IMR-90 (cell line): Measurements from ENCODE around the gene DPYSL5. TPM values are rescaled to one million over a fixed set of nuclear protein-coding genes. Genes with fewer than 3 reads are reported as not detected.

ENCODE experiments used
- ATAC-seq: fragments of 200-7000 bp; cut with Tn5 transposase; 2 replicates; pipeline ENCODE4 v1.9.1; 2020; ENCODE audit warnings: low read depth, mild to moderate bottlenecking, moderate library complexity
- BruUV-seq: library from RNA; stranded (reverse); fragments of 400-500 nt; replicated peaks from 2 replicates; lab custom pipeline; 2021; lab: Mats Ljungman, UMichigan
- CTCF ChIA-PET: fragments of 300-600 bp; formaldehyde crosslinking; extraction: SDS; loops from one replicate; lab custom pipeline; 2021; ENCODE audit warnings: antibody characterized with exemption; lab: Yijun Ruan, JAX
- POLR2A ChIA-PET: fragments of 300-600 bp; sonication (Branson Sonifier 250); formaldehyde crosslinking; loops from one replicate; lab custom pipeline; 2022; ENCODE audit warnings: antibody characterized with exemption; ENCODE audit not compliant: unreplicated experiment; lab: Charles Lee
- DNase-seq: peaks from one replicate; pipeline ENCODE4 v3.0.0; 2013
- H2AFZ ChIP-seq: replicated peaks from 2 replicates; pipeline ENCODE3; 2013; ENCODE audit warnings: low read length, mild to moderate bottlenecking; ENCODE audit not compliant: poor library complexity
- H2AK5ac ChIP-seq: 2 replicates; pipeline ENCODE4 v1.6.1; 2013; ENCODE audit warnings: low read depth, low read length, inconsistent platforms
- H2AK9ac ChIP-seq: replicated peaks from 2 replicates; pipeline ENCODE3; 2013; ENCODE audit warnings: mild to moderate bottlenecking, low read depth, low read length, moderate library complexity; ENCODE audit not compliant: poor library complexity
- H2BK120ac ChIP-seq: 2 replicates; pipeline ENCODE4 v1.6.1; 2013; ENCODE audit warnings: low read depth, low read length, inconsistent platforms
- H2BK15ac ChIP-seq: 3 replicates; pipeline ENCODE4 v1.6.1; 2013; ENCODE audit warnings: low read depth, low read length, inconsistent platforms
- H2BK20ac ChIP-seq: 2 replicates; pipeline ENCODE4 v1.6.1; 2013; ENCODE audit warnings: low read depth, mild to moderate bottlenecking, inconsistent platforms, low read length, moderate library complexity
- H2BK5ac ChIP-seq: 2 replicates; pipeline ENCODE4 v1.6.1; 2013; ENCODE audit warnings: mild to moderate bottlenecking, low read depth, low read length, inconsistent platforms; ENCODE audit not compliant: poor library complexity, severe bottlenecking
- H3K14ac ChIP-seq: replicated peaks from 2 replicates; pipeline ENCODE4 v1.6.1; 2013; ENCODE audit warnings: low read depth, low read length, inconsistent platforms
- H3K18ac ChIP-seq: 2 replicates; pipeline ENCODE4 v1.6.1; 2013; ENCODE audit warnings: low read depth, low read length, control low read depth
- H3K23ac ChIP-seq: 2 replicates; pipeline ENCODE4 v1.6.1; 2013; ENCODE audit warnings: low read depth, low read length, inconsistent platforms
- H3K27ac ChIP-seq: 2 replicates; pipeline ENCODE4 v1.5.1; 2013; ENCODE audit warnings: mild to moderate bottlenecking, control low read depth, low read length; ENCODE audit not compliant: insufficient read depth
- H3K27me3 ChIP-seq: 2 replicates; pipeline ENCODE4 v1.6.1; 2013; ENCODE audit warnings: low read length; ENCODE audit not compliant: control insufficient read depth, insufficient read depth
- H3K36me3 ChIP-seq: 2 replicates; pipeline ENCODE4 v1.6.1; 2013; ENCODE audit warnings: low read length, mixed read lengths; ENCODE audit not compliant: control insufficient read depth, insufficient read depth
- H3K4ac ChIP-seq: 2 replicates; pipeline ENCODE4 v1.6.1; 2013; ENCODE audit warnings: low read depth, low read length, inconsistent platforms
- H3K4me1 ChIP-seq: 2 replicates; pipeline ENCODE4 v1.6.1; 2013; ENCODE audit warnings: low read length, mixed read lengths; ENCODE audit not compliant: control insufficient read depth, insufficient read depth
- H3K4me2 ChIP-seq: 2 replicates; pipeline ENCODE4 v1.6.1; 2013; ENCODE audit warnings: low read depth, mild to moderate bottlenecking, control low read depth, low read length, moderate library complexity
- H3K4me3 ChIP-seq: 2 replicates; pipeline ENCODE4 v1.5.1; 2013; ENCODE audit warnings: low read depth, mild to moderate bottlenecking, control low read depth, low read length, moderate library complexity; ENCODE audit not compliant: insufficient read depth
- H3K56ac ChIP-seq: 2 replicates; pipeline ENCODE4 v1.6.1; 2013; ENCODE audit warnings: low read length, inconsistent platforms; ENCODE audit not compliant: insufficient read depth; ENCODE audit errors: extremely low read depth
- H3K79me1 ChIP-seq, 2 experiments: 2 replicates each; pipeline ENCODE4 v1.6.1; 2013; ENCODE audit warnings: low read length in 2 of 2, inconsistent platforms in 1 of 2, low read depth in 1 of 2
- H3K9ac ChIP-seq: 2 replicates; pipeline ENCODE4 v1.6.1; 2013; ENCODE audit warnings: low read depth, low read length, control low read depth
- H3K9me1 ChIP-seq: 2 replicates; pipeline ENCODE4 v1.6.1; 2013; ENCODE audit warnings: low read length, inconsistent platforms; ENCODE audit not compliant: insufficient read depth
- H3K9me3 ChIP-seq: 2 replicates; pipeline ENCODE4 v1.6.1; 2013; ENCODE audit warnings: low read length; ENCODE audit not compliant: control insufficient read depth, insufficient read depth
- H4K20me1 ChIP-seq: 2 replicates; pipeline ENCODE4 v1.6.1; 2013; ENCODE audit warnings: low read length, inconsistent platforms; ENCODE audit not compliant: insufficient read depth
- H4K5ac ChIP-seq: 2 replicates; pipeline ENCODE4 v1.6.1; 2013; ENCODE audit warnings: mild to moderate bottlenecking, low read depth, low read length, control low read depth
- H4K8ac ChIP-seq, 2 experiments: 2 replicates each; pipeline ENCODE4 v1.6.1; 2013; ENCODE audit warnings: low read depth in 2 of 2, low read length in 2 of 2, control low read depth in 1 of 2, inconsistent platforms in 1 of 2
- H4K91ac ChIP-seq: 2 replicates; pipeline ENCODE4 v1.6.1; 2013; ENCODE audit warnings: low read depth, low read length, inconsistent platforms; ENCODE audit not compliant: insufficient read depth
- BHLHE40 ChIP-seq: fragments of 150-350 bp; IDR thresholded peaks from 2 replicates; pipeline ENCODE4 v1.6.1; 2016; ENCODE audit warnings: mild to moderate bottlenecking, low read depth, low read length
- FOS ChIP-seq: fragments of 150-350 bp; IDR thresholded peaks from 2 replicates; pipeline ENCODE4 v1.6.1; 2016; ENCODE audit warnings: low read depth, low read length
- MAFK ChIP-seq: IDR thresholded peaks from 2 replicates; pipeline ENCODE4 v1.6.1; 2012; ENCODE audit warnings: low read depth, low read length, improper control_type of control experiment
- MAZ ChIP-seq: IDR thresholded peaks from 2 replicates; pipeline ENCODE4 v1.6.1; 2012; ENCODE audit warnings: low read depth, mild to moderate bottlenecking, low read length, improper control_type of control experiment, moderate library complexity, borderline replicate concordance
- MXI1 ChIP-seq: IDR thresholded peaks from 2 replicates; pipeline ENCODE4 v1.6.1; 2012; ENCODE audit warnings: low read depth, mild to moderate bottlenecking, low read length, moderate library complexity, borderline replicate concordance
- POLR2A ChIP-seq: IDR thresholded peaks from 2 replicates; pipeline ENCODE4 v1.6.1; 2012; ENCODE audit warnings: mild to moderate bottlenecking, low read depth, low read length
- RAD21 ChIP-seq: IDR thresholded peaks from 2 replicates; pipeline ENCODE4 v1.6.1; 2012; ENCODE audit warnings: low read length, improper control_type of control experiment
- RCOR1 ChIP-seq: IDR thresholded peaks from 2 replicates; pipeline ENCODE4 v1.6.1; 2012; ENCODE audit warnings: mild to moderate bottlenecking, low read length, improper control_type of control experiment; ENCODE audit not compliant: insufficient replicate concordance
- WGBS, 2 experiments: methylation state at CpG; one replicate each; pipeline versions ENCODE4 v1.1.5 to v1.1.7; 2013; ENCODE audit warnings: missing lambda C conversion rate in 2 of 2; ENCODE audit not compliant: insufficient read length in 1 of 2; ENCODE audit errors: extremely low coverage in 2 of 2; 5-methylcytosine and 5-hydroxymethylcytosine counted together
- dilution Hi-C: fragments of 300-500 bp; cut with HindIII; formaldehyde crosslinking; loops from one replicate; pipeline ENCODE4 v1.14.3; 2018; ENCODE audit warnings: low sequenced_read_pairs; ENCODE audit not compliant: unreplicated experiment
- in situ Hi-C: fragments of 300-500 bp; cut with MboI; formaldehyde crosslinking; loops from 3 replicates; pipeline ENCODE4 v1.14.3; 2019; ENCODE audit warnings: low sequenced_read_pairs, inconsistent platforms, mixed read lengths
- intact Hi-C: fragments of 100-400 bp; cut with micrococcal nuclease; formaldehyde crosslinking; loops from 2 replicates; pipeline ENCODE4 v1.10.0; 2022
- polyA plus RNA-seq, 3 experiments: library from polyadenylated mRNA; depleted of rRNA; stranded (reverse); fragments of >200 nt; gene quantifications; 2 replicates each; pipeline ENCODE4 v1.2.3, GENCODE V29; 2012; ENCODE audit warnings: low replicate concordance in 1 of 3
- total RNA-seq: library from RNA; depleted of rRNA; stranded (reverse); fragments of >200 nt; gene quantifications from 2 replicates; pipeline ENCODE4 v1.2.3, GENCODE V29; 2012
- TF ChIP-seq, protein P1 (sequence below): fragments of 150-350 bp; IDR thresholded peaks from 2 replicates; pipeline ENCODE4 v1.6.1; 2016; ENCODE audit warnings: low read depth, mild to moderate bottlenecking, low read length, moderate library complexity, borderline replicate concordance
- TF ChIP-seq, protein P2 (sequence below): fragments of 150-350 bp; IDR thresholded peaks from 2 replicates; pipeline ENCODE4 v1.6.1; 2017; ENCODE audit warnings: mild to moderate bottlenecking, antibody characterized with exemption, low read length, low read depth
- TF ChIP-seq, protein P3 (sequence below): conservative IDR thresholded peaks from 2 replicates; pipeline ENCODE4 v1.5.1; 2012; ENCODE audit warnings: mild to moderate bottlenecking, low read depth, low read length, improper control_type of control experiment

Gene DPYSL5
- total and polyA plus RNA-seq, 2 of the 4 experiments (the other 2 are of a cell fraction) = not detected

DNA sequence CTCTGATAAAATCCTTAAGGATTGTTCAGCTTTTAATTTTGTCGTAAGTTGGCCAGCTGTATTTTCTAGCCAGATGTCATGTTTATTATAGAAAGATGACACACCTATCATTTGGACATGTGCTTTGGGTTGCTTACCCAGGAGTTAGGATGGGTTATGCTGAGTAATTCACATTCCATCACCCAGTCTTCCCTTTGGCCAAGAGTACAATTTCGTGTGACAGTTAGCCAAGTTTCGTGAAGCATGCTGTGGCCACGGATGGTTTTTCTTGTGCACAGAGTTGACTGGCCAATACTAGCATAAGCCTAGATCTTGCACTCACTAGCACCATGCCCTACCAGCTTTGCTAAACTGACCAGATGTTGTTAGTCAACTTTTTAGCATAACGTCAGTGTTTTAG lies 128.3 kb downstream of the DPYSL5 start:
- peak; percentile 84 for DNase-seq
- POLR2A ChIA-PET = no interaction called here

More for the DNA sequence above, 128.3 kb downstream of the DPYSL5 start:
- no CpG with 5 or more reads among the region's 5 CpGs for WGBS, 2 experiments
- intact Hi-C loops (no loop called here), in situ Hi-C loops (no loop called here), dilution Hi-C loops (no loop called here)
- BruUV-seq = no TSS peak
- Histone ChIP-seq H3K36me3 (no peaks in the 10 kb centered on the region), H3K4me2 (peak overlapping the region; percentile 2; the same call in 1 of the 2 replicates), H4K5ac (no peak overlapping the region), H3K79me1 (peaks cover 5 to 23% of the 10 kb centered on the region in 2 experiments; a peak in 1 of 4 replicates), H2BK15ac (no peak overlapping the region), H3K27ac (no peak overlapping the region), H4K8ac (no peak overlapping the region), H2BK20ac (no peak overlapping the region), H2AFZ (no peak overlapping the region), H3K4me1 (peaks cover 6% of the 10 kb centered on the region), H3K18ac (no peak overlapping the region), H3K23ac (no peak overlapping the region), H3K14ac (no peak overlapping the region), H2AK5ac (no peak overlapping the region), H2AK9ac (no peak overlapping the region), H3K9me1 (peaks cover 7% of the 10 kb centered on the region; the same call in 1 of the 2 replicates), H4K91ac (no peak overlapping the region), H3K9ac (no peak overlapping the region), H2BK5ac (no peak overlapping the region), H3K27me3 (no peaks in the 10 kb centered on the region), H4K20me1 (peaks cover 7% of the 10 kb centered on the region; the same call in 1 of the 2 replicates), H2BK120ac (no peak overlapping the region), H3K56ac (no peak overlapping the region), H3K4me3 (no peak overlapping the region), H3K4ac (no peak overlapping the region), H3K9me3 (no peaks in the 10 kb centered on the region)
- CTCF ChIA-PET = interaction anchor here (0.6 to 1.1 kb wide), 3 partner anchors 12 to 130 kb away, joined by 3 to 6 read pairs (median 3); no protein-coding TSS in a partner anchor
- TF ChIP-seq BHLHE40 (peak; percentile 45), FOS (peak; percentile 25; the same call in 1 of the 2 replicates), MAZ (no peak), RCOR1 (no peak), RAD21 (no peak), MXI1 (peak; percentile 66; the same call in 1 of the 2 replicates), POLR2A (no peak), MAFK (peak; percentile 43)
- TF ChIP-seq, protein P1, sequence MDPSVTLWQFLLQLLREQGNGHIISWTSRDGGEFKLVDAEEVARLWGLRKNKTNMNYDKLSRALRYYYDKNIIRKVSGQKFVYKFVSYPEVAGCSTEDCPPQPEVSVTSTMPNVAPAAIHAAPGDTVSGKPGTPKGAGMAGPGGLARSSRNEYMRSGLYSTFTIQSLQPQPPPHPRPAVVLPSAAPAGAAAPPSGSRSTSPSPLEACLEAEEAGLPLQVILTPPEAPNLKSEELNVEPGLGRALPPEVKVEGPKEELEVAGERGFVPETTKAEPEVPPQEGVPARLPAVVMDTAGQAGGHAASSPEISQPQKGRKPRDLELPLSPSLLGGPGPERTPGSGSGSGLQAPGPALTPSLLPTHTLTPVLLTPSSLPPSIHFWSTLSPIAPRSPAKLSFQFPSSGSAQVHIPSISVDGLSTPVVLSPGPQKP = no peak
- TF ChIP-seq, protein P2, sequence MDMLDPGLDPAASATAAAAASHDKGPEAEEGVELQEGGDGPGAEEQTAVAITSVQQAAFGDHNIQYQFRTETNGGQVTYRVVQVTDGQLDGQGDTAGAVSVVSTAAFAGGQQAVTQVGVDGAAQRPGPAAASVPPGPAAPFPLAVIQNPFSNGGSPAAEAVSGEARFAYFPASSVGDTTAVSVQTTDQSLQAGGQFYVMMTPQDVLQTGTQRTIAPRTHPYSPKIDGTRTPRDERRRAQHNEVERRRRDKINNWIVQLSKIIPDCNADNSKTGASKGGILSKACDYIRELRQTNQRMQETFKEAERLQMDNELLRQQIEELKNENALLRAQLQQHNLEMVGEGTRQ = no peak
- TF ChIP-seq, protein P3, sequence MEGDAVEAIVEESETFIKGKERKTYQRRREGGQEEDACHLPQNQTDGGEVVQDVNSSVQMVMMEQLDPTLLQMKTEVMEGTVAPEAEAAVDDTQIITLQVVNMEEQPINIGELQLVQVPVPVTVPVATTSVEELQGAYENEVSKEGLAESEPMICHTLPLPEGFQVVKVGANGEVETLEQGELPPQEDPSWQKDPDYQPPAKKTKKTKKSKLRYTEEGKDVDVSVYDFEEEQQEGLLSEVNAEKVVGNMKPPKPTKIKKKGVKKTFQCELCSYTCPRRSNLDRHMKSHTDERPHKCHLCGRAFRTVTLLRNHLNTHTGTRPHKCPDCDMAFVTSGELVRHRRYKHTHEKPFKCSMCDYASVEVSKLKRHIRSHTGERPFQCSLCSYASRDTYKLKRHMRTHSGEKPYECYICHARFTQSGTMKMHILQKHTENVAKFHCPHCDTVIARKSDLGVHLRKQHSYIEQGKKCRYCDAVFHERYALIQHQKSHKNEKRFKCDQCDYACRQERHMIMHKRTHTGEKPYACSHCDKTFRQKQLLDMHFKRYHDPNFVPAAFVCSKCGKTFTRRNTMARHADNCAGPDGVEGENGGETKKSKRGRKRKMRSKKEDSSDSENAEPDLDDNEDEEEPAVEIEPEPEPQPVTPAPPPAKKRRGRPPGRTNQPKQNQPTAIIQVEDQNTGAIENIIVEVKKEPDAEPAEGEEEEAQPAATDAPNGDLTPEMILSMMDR = no peak
- ATAC-seq = peak; percentile 80
